Measurements from ENCODE around the gene TTC33. TPM values are rescaled to one million over a fixed set of nuclear protein-coding genes. Genes with fewer than 3 reads are reported as not detected.
"Not testable (repeated sequence)": the region's sequence is repeated elsewhere in the genome, so short reads cannot be mapped to it uniquely, and the experiment has no call there.

The TTC33 gene
- total RNA-seq, result 12.9 and 13.5 TPM in 2 replicates

GRCh38 chr5:40755407-40756365, at the start of gene TTC33:
TSS of gene TTC33 (minus strand) at chr5:40755961. CDS start at chr5:40747018, 8,943 bp downstream.
- peak; percentile 87 to 97 for DNase-seq (ENCODE audit: low read depth in 2 of 2)

GRCh38 chr5:40801771-40802562, 46.2 kb upstream of the TTC33 start:
- no peak for DNase-seq (ENCODE audit: low read depth in 2 of 2)

- no peak for DNase-seq (ENCODE audit: low read depth in 2 of 2)
Measured at GRCh38 chr5:40799258-40799657, 43.5 kb upstream of the TTC33 start.

- DNase-seq (ENCODE audit: low read depth in 2 of 2), result peak in 1 of 2 donors; percentile 64
Measured at GRCh38 chr5:40798801-40799210, 43.0 kb upstream of the TTC33 start.

- DNase-seq (ENCODE audit: low read depth in 2 of 2), result peak; percentile 68 to 93
Measured at GRCh38 chr5:40798012-40798800, 42.4 kb upstream of the TTC33 start, which contains the start of gene PRKAA1. TSS of gene PRKAA1 (minus strand) at chr5:40798374. CDS start at chr5:40798189, 185 bp downstream.

- DNase-seq (ENCODE audit: low read depth in 2 of 2), result peak; percentile 2 to 79
Measured at GRCh38 chr5:40797273-40798011, 41.7 kb upstream of the TTC33 start.

- DNase-seq (ENCODE audit: low read depth in 2 of 2), result peak in 1 of 2 donors; percentile 16
Measured at GRCh38 chr5:40796487-40796889, 40.7 kb upstream of the TTC33 start.

GRCh38 chr5:40794877-40795276, 39.1 kb upstream of the TTC33 start:
- DNase-seq (ENCODE audit: low read depth in 2 of 2), result not testable (repeated sequence)

GRCh38 chr5:40794340-40794739, 38.6 kb upstream of the TTC33 start:
- not testable (repeated sequence) for DNase-seq (ENCODE audit: low read depth in 2 of 2)

GRCh38 chr5:40792691-40793090, 36.9 kb upstream of the TTC33 start:
- not testable (repeated sequence) for DNase-seq (ENCODE audit: low read depth in 2 of 2)

GRCh38 chr5:40791715-40792139, 36.0 kb upstream of the TTC33 start:
- no peak for DNase-seq (ENCODE audit: low read depth in 2 of 2)

- DNase-seq (ENCODE audit: low read depth in 2 of 2), result no peak
Measured at GRCh38 chr5:40790947-40791593, 35.3 kb upstream of the TTC33 start.

- DNase-seq (ENCODE audit: low read depth in 2 of 2), result not testable (repeated sequence)
Measured at GRCh38 chr5:40788941-40789340, 33.2 kb upstream of the TTC33 start.

GRCh38 chr5:40787986-40788385, 32.2 kb upstream of the TTC33 start:
- DNase-seq (ENCODE audit: low read depth in 2 of 2), result no peak

GRCh38 chr5:40786664-40787063, 30.9 kb upstream of the TTC33 start:
- DNase-seq (ENCODE audit: low read depth in 2 of 2), result not testable (repeated sequence)

GRCh38 chr5:40784916-40785315, 29.2 kb upstream of the TTC33 start:
- no peak for DNase-seq (ENCODE audit: low read depth in 2 of 2)

GRCh38 chr5:40784027-40784653, 28.4 kb upstream of the TTC33 start:
- DNase-seq (ENCODE audit: low read depth in 2 of 2), result no peak

GRCh38 chr5:40781843-40782409, 26.2 kb upstream of the TTC33 start:
- DNase-seq (ENCODE audit: low read depth in 2 of 2), result no peak

GRCh38 chr5:40780858-40781257, 25.1 kb upstream of the TTC33 start:
- no peak for DNase-seq (ENCODE audit: low read depth in 2 of 2)

Data from dermis microvascular lymphatic vessel endothelial cell (primary cell).